ENCODE data around the gene OR10H2.

GRCh38 chr19:15696654-15697194, 31.1 kb upstream of the OR10H2 start:
- TF ChIP-seq, protein P1, sequence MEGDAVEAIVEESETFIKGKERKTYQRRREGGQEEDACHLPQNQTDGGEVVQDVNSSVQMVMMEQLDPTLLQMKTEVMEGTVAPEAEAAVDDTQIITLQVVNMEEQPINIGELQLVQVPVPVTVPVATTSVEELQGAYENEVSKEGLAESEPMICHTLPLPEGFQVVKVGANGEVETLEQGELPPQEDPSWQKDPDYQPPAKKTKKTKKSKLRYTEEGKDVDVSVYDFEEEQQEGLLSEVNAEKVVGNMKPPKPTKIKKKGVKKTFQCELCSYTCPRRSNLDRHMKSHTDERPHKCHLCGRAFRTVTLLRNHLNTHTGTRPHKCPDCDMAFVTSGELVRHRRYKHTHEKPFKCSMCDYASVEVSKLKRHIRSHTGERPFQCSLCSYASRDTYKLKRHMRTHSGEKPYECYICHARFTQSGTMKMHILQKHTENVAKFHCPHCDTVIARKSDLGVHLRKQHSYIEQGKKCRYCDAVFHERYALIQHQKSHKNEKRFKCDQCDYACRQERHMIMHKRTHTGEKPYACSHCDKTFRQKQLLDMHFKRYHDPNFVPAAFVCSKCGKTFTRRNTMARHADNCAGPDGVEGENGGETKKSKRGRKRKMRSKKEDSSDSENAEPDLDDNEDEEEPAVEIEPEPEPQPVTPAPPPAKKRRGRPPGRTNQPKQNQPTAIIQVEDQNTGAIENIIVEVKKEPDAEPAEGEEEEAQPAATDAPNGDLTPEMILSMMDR (IDR thresholded peaks at IDR 0.05), result no peak
- TF ChIP-seq POLR2AphosphoS5 (IDR thresholded peaks at IDR 0.05; ENCODE audit: low read depth, low read length), result no peak
- TF ChIP-seq TCF7L2 (IDR thresholded peaks at IDR 0.05; ENCODE audit: low read depth, low read length), result no peak
